ENCODE measurements around the gene SLC25A26.
A peak's percentile ranks its signal among the peaks of the same experiment; 100 is the strongest.
"Not testable (repeated sequence)": the region's sequence is repeated elsewhere in the genome, so short reads cannot be mapped to it uniquely, and the experiment has no call there.

The SLC25A26 gene, protein sequence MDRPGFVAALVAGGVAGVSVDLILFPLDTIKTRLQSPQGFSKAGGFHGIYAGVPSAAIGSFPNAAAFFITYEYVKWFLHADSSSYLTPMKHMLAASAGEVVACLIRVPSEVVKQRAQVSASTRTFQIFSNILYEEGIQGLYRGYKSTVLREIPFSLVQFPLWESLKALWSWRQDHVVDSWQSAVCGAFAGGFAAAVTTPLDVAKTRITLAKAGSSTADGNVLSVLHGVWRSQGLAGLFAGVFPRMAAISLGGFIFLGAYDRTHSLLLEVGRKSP

GRCh38 chr3:66220602-66221377 lies at the start of gene SLC25A26:
Gene SLC25A26, plus strand, starts transcription at chr3:66221001. Its CDS starts 94 bp downstream, at chr3:66221095.
- DNase-seq, result peak; percentile 96

- DNase-seq, result no peak
Observed at GRCh38 chr3:66172394-66172793, 48.4 kb upstream of the SLC25A26 start.

DNA sequence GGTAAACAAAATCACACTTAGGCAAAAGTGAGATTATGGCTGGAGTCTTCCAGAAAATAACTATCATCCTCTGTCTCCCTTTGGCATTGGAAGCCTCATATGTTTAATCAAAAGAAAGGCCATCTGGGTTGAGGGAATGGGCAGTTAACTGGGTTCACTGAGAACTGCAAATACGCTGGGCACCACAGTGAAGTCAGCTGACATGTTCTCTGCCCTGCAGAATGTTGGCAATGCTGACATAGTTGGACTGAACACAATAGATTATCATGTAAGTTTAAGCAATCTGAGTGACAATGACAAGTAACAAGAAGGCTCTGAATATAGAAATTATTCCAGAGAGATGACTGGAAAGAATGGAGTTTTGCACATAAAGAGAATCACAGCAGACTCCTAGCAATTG lies 43.8 kb upstream of the SLC25A26 start:
- DNase-seq, result no peak

GRCh38 chr3:66178206-66178605 lies 42.6 kb upstream of the SLC25A26 start:
- DNase-seq, result no peak

DNA sequence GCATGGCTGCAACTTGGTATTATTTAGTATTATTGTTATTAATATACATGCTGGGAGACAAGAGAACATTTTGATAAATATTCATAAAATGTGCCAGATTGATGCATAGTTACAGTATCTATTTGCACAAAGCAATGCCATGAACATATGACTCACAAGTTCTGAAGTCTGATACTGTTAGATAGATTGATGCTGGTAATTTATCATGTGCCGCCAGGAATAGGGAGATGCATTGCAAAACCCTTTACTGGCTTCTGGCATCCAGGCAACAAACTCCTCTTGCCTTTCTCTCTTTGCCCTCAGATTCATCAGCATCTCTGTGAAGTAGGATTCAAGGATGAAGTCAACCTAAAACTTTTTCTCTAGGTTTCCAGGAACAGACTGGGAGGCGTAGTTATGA lies 41.0 kb upstream of the SLC25A26 start:
- no peak for DNase-seq

DNA sequence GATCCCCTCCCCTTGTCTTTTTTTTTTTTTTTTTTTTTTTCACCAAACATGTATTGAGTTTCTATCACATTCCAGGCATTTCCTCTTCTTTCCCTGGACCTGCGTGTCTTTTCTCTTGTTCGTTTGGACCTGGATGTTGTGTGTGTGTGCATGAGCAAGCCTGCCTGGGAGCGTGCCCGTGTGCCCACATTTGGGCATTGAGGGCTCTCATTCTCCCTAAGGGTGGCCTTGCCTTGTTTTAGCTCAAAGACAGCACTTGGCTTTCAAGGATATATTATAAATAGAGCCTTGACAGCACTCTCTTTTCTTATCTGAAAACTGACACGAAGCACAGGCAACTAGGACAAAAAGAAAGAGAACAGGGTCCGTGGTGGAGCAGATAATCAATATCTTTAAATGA lies 39.0 kb upstream of the SLC25A26 start:
- no peak for DNase-seq

- no peak for DNase-seq
Observed at GRCh38 chr3:66182246-66182645, 38.6 kb upstream of the SLC25A26 start.

DNA sequence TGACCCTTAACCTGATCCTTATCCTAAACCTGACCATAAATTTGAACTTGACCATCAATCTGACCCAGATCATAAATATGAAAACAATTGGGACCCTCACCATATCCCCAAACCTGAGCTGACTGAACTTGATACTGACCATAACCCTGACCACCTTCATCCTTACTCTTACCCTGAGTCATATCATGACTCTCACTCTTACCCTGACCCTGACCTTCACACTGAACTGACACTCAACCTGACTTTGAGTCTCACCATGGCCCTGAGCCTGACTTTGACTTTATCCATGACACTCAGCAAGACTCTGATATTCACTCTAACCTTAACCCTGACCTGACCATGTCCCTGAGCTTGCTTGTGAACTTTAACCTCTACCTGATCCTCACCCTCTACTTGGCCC lies 34.3 kb upstream of the SLC25A26 start:
- DNase-seq, result no peak

DNA sequence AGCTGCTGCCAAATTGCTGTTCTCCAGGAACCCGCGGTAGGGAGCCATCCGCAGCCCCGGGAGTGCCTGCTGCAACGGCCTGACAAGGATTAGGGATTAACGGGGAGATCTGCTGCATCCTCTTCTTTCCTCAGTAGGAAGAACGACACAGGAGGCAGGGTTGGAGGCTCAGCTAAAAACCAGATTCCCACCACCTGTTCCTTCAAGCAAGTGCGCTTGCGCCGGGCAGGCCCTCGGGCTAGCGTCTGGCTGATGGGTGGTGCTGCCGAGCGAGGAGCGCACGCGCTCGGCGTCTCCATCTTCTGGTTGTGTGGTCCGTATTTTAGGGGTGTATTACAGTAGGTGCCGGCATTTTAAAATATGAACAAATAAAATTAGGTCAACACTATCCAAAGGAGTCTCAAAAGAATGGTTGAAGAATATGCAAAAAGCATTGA lies 25.4 kb upstream of the SLC25A26 start:
- DNase-seq, result no peak

DNA sequence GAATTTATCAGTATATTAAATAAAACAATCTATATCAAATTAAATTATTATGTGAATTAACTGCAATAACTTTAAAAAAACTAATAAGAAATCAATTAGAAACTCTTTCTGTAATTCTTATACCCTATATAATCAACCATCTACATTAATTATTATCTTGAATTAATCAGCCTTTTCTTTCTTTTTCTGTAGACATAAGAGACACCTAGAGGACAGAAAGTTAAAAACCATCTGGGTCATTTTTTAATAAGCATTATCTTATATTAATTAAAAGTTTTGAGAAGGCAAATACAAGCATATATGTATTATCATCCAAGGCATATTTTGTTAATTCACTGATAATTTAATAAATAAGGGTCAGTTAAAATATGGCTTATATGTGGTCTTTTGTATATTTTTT lies 24.2 kb upstream of the SLC25A26 start:
- no peak for DNase-seq

- no peak for DNase-seq
Observed at GRCh38 chr3:66198437-66199088, 22.2 kb upstream of the SLC25A26 start.

DNA sequence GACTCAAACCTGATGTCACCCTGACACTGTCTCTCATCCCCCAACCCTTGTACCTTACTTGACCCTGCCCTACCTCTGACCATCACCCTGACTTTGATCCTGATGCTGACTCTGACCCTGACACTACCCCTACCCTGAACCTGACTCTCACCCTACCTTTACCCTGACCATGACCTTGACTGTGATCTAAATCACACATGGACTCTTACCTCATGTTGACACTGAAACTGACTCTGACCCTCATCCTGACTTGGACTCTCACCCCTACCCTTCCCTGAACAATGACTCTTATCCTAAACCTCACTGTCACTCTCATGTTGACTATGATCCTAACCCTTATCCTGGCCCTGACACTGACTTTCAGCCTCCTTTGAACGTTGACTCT lies 21.7 kb upstream of the SLC25A26 start:
- DNase-seq, result no peak

DNA sequence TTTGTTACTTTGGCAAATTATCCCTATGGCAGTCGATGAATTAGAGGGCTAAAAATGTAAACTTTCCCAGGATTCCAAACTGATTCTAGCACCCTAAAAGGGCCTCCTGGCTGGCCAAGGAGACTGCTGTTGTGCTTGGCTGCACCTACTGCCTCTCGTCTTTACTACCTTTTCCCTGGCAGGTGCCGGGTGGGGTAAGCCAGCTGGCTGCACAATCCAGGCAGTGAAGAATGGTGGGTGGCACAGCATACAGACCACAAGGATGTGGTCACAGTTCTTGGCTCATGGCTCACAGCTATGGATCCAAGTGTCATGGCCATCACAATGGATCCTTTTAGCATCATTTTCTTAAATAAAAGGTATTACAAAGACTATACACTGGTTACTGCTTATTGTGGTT lies 20.7 kb upstream of the SLC25A26 start:
- DNase-seq, result no peak

GRCh38 chr3:66200786-66201185 lies 20.0 kb upstream of the SLC25A26 start:
- no peak for DNase-seq

DNA sequence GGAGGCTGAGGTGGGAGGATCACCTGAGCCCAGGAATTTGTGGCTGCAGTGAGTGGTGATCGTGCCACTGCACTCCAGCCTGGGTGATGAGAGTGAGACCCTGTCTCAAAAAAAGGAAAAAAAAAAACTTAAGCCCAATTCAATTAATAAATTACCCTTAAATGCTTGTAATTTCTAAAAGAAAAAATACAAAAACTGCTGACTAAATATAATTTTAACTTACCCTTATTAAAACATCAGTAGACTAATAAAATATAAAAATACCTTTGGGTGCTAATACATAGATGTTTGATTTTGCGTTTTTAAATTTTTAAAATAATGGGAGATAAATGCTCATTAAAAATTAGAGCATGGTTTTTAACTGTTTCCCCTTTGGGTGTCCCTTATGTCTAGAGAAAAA lies 17.5 kb upstream of the SLC25A26 start:
- no peak for DNase-seq

GRCh38 chr3:66206806-66207205 lies 14.0 kb upstream of the SLC25A26 start:
- DNase-seq, result no peak

DNA sequence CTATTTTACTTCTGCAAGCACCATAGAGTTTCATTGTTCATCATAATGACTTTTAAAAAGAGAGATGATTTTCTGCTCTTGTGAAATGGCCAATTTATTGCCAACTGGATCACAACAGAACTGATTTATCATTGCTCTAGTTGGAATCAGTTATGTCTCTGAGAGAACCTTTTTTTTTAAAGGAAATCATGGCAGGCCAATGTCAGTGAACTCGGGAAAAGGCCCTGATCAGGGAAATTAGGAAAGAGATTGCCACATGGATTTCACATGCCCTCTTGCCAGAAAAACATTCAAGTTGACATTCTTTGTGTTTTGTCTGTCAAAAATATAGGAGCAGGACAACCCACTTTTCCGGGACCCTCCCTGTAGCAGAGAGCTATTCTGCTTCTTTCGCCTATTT lies 12.6 kb upstream of the SLC25A26 start:
- no peak for DNase-seq

GRCh38 chr3:66210687-66211295 lies 10.0 kb upstream of the SLC25A26 start:
- DNase-seq, result no peak

GRCh38 chr3:66211779-66212178 lies 9.0 kb upstream of the SLC25A26 start:
- DNase-seq, result no peak

- no peak for DNase-seq
Observed at GRCh38 chr3:66215106-66215505, 5.7 kb upstream of the SLC25A26 start.

DNA sequence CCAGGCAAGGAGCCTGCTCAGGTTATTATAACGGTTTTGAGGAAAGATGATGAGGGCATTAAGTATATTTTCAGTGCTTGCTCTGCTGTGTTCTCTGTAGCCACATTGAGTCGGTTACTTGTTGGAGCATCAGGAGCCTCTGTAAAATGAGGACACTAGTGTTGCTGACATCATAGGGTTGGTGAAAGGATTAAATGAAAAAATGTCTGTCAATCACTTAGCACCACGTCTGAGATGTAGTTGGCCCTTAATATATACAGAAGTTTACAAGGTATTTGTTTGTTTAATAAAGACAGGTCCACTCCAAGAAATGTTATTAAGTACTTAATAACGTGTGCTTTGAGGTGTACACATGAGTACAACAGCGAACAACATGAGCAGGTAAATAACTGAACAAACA lies 735 bp upstream of the SLC25A26 start:
- DNase-seq, result no peak

- no peak for DNase-seq
Observed at GRCh38 chr3:66224220-66224619, 3.4 kb downstream of the SLC25A26 start.

GRCh38 chr3:66226093-66226492 lies 5.3 kb downstream of the SLC25A26 start:
- DNase-seq, result not testable (repeated sequence)

- no peak for DNase-seq
Observed at GRCh38 chr3:66227051-66227450, 6.2 kb downstream of the SLC25A26 start.
